Esophagus squamous epithelium (tissue), 4 donors: ENCODE data around the gene RASGRF2.

Experiments used
- POLR2A ChIP-seq, 4 donors: fragments of 450-650 bp; IDR thresholded peaks; one replicate each; pipeline ENCODE4 v1.6.1; 2017; ENCODE audit warnings: antibody characterized with exemption in 4 of 4, mild to moderate bottlenecking in 4 of 4, moderate library complexity in 3 of 4
- TF ChIP-seq, protein P1 (sequence below), 6 experiments: fragments of 450-650 bp in 4 of 6; fragments of 200-600 bp in 2 of 6; sonication (generic) in 2 of 6; IDR thresholded peaks; one replicate each; pipeline ENCODE4 v1.5.1; 2016 to 2019; ENCODE audit warnings: antibody characterized with exemption in 6 of 6, mild to moderate bottlenecking in 4 of 6, moderate library complexity in 4 of 6

GRCh38 chr5:81209386-81209785, 249.2 kb downstream of the RASGRF2 start:
- no peak for TF ChIP-seq POLR2A (IDR thresholded peaks at IDR 0.05)
- TF ChIP-seq, protein P1, sequence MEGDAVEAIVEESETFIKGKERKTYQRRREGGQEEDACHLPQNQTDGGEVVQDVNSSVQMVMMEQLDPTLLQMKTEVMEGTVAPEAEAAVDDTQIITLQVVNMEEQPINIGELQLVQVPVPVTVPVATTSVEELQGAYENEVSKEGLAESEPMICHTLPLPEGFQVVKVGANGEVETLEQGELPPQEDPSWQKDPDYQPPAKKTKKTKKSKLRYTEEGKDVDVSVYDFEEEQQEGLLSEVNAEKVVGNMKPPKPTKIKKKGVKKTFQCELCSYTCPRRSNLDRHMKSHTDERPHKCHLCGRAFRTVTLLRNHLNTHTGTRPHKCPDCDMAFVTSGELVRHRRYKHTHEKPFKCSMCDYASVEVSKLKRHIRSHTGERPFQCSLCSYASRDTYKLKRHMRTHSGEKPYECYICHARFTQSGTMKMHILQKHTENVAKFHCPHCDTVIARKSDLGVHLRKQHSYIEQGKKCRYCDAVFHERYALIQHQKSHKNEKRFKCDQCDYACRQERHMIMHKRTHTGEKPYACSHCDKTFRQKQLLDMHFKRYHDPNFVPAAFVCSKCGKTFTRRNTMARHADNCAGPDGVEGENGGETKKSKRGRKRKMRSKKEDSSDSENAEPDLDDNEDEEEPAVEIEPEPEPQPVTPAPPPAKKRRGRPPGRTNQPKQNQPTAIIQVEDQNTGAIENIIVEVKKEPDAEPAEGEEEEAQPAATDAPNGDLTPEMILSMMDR (IDR thresholded peaks at IDR 0.05): no peak
